ENCODE measurements around the gene SH3TC1. TPM values are rescaled to one million over a fixed set of nuclear protein-coding genes. Genes with fewer than 3 reads are reported as not detected.

SH3TC1 gene
- total RNA-seq, 1 donor from 2014 or later = 23.2 TPM

DNA sequence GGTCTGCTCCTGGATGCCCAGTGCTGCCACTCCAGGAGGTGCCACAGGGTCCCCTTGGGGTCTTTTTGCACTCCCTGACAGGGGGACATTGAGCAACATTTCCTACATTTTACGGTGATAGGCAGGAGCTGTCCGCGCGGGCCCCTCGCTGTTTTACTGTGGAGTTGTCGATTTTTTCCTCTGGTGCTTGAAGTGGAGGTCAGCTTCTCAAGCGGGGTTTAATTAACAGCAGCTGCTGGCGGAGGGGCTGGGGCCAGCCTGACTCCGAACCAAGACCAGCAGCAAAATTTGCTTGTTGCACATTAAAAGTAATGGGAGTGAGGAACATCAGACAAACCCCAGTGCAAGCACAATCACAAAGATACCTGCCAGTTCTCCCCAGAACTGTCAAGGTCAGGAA lies 13.2 kb upstream of the SH3TC1 start:
- TF ChIP-seq, protein P1, sequence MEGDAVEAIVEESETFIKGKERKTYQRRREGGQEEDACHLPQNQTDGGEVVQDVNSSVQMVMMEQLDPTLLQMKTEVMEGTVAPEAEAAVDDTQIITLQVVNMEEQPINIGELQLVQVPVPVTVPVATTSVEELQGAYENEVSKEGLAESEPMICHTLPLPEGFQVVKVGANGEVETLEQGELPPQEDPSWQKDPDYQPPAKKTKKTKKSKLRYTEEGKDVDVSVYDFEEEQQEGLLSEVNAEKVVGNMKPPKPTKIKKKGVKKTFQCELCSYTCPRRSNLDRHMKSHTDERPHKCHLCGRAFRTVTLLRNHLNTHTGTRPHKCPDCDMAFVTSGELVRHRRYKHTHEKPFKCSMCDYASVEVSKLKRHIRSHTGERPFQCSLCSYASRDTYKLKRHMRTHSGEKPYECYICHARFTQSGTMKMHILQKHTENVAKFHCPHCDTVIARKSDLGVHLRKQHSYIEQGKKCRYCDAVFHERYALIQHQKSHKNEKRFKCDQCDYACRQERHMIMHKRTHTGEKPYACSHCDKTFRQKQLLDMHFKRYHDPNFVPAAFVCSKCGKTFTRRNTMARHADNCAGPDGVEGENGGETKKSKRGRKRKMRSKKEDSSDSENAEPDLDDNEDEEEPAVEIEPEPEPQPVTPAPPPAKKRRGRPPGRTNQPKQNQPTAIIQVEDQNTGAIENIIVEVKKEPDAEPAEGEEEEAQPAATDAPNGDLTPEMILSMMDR (IDR thresholded peaks at IDR 0.05; ENCODE audit: unreplicated experiment) = no peak
- H3K9me3 Mint-ChIP-seq = no peaks in the 10 kb centered on the region
- no peaks in the 10 kb centered on the region for H3K27me3 Mint-ChIP-seq (ENCODE audit: low read depth)
- peaks cover 38% of the 10 kb centered on the region for H3K4me1 Mint-ChIP-seq
- no peak for DNase-seq (ENCODE audit: low spot score in 2 of 2, unreplicated experiment in 2 of 2)
- H3K4me3 Mint-ChIP-seq = no peak overlapping the region
- H3K27ac Mint-ChIP-seq = peak overlapping the region; percentile 77
- H3K36me3 Mint-ChIP-seq = no peaks in the 10 kb centered on the region

DNA sequence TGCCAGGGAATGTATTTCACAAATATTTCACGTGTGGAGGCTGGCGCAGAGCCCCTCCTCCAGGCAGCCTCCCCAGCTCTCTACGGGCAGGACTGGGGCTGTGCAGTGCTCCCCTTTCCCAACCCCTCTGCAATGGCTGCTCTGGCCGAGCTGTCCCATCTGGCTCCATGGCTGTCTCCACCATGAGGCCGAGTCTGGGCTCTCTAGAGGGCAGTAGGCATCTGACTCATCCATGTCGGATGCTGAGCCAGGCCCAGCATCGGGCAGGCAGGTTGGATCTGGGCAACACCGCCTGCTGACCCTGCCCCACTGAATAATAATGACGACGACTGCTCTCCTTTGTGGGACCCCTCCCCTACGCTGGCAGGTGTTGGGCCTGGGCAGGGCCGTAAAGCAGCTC lies 11.0 kb upstream of the SH3TC1 start:
- Mint-ChIP-seq H3K27me3 (ENCODE audit: low read depth) (no peaks in the 10 kb centered on the region), H3K36me3 (no peaks in the 10 kb centered on the region), H3K27ac (no peak overlapping the region), H3K4me3 (no peak overlapping the region), H3K9me3 (no peaks in the 10 kb centered on the region), H3K4me1 (peaks cover 36% of the 10 kb centered on the region)
- DNase-seq (ENCODE audit: low spot score in 2 of 2, unreplicated experiment in 2 of 2) = no peak
- TF ChIP-seq, protein P1 (IDR thresholded peaks at IDR 0.05; ENCODE audit: unreplicated experiment) = no peak

DNA sequence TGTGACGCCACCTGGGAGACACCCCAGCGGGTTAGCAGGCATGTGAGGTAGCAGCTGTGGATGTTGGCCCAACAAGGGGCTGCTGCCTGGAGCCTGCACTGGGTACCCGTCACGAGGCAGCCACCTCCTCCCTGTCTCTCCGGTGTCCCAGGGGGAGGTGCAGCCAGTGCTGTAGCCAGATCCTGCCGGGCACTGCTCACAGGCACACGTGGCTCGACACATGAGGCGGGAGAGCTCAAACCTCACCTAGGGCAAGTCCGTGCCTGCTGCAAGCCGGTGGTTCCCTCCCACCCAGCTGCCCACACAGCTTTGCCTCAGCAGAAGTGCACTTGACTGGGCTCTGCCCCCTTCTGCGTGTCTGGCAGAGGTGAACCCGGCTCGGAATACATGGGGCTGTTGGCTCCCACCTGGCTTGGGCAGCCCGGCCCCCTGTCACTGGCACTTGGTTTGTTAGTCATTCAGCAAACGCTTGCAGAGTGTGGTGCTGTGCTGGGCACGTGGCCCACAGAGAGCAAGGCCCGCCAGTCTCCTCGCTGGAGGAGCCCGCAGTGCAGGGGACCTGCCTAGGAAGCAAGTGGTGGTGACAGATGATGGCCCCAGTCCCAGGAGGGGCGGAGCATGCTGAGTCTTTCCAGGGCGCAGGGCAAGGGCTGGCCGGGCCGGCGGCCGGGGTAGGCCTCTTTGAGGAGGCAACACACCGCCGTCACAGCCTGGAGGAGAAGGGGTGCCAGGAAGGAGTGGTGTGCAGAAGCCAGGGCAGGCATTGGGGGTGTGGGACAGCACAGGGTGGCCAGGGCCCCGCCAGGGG lies 10.1 kb upstream of the SH3TC1 start:
- Mint-ChIP-seq H3K27ac (no peak overlapping the region), H3K9me3 (no peaks in the 10 kb centered on the region), H3K36me3 (no peaks in the 10 kb centered on the region), H3K4me1 (peaks cover 31% of the 10 kb centered on the region), H3K4me3 (no peak overlapping the region), H3K27me3 (ENCODE audit: low read depth) (no peaks in the 10 kb centered on the region)
- TF ChIP-seq, protein P1 (IDR thresholded peaks at IDR 0.05; ENCODE audit: unreplicated experiment) = no peak
- DNase-seq (ENCODE audit: low spot score in 2 of 2, unreplicated experiment in 2 of 2) = no peak

DNA sequence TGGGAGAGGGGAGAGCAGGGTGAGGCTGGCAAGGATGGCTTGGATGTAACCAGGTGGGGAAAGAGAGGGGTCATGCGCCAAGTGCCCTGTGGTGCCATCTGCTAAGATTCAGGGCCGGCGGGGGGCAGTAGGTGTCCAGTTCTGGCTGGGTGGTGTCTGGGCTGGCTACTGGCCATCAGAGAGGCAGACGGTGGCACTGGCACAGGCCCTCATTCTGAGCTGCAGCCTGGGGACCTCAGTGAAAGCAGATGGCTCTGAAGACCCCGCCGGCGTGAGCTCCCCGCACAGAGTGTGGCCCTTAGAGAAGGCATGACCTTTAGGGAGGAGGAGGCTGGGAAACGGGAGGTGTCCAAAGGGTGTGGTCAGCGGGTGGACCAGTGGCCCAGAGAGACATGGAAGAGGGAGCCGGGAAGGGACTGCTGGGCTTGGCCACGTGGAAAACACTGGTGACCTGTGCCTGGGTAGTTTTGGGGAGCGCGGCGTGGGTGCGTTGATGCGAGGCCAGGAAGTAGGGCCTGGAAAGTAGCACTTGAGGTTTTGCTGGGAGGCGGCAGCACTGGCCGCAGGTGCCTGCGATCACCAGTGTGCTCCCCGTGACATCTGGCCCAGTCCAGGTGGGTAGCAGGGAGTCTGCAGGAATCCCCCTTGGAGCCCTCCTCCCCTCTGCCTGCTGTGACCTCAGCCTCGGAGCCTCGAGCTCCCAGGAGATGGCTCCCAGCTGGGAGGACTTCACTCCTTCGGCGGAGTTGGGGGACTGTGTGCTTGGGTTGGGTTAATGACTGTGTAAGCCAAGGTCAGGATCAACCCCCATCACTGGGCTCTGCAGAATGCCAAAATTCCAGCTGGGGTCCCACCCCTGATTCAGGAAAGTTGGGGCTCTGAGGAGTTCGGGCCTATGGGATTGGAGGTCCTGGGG lies 9.3 kb upstream of the SH3TC1 start:
- Mint-ChIP-seq H3K9me3 (no peaks in the 10 kb centered on the region), H3K36me3 (no peaks in the 10 kb centered on the region), H3K27me3 (ENCODE audit: low read depth) (no peaks in the 10 kb centered on the region), H3K4me3 (no peak overlapping the region), H3K4me1 (peaks cover 32% of the 10 kb centered on the region), H3K27ac (no peak overlapping the region)
- no peak for DNase-seq (ENCODE audit: low spot score in 2 of 2, unreplicated experiment in 2 of 2)
- TF ChIP-seq, protein P1 (IDR thresholded peaks at IDR 0.05; ENCODE audit: unreplicated experiment) = no peak

DNA sequence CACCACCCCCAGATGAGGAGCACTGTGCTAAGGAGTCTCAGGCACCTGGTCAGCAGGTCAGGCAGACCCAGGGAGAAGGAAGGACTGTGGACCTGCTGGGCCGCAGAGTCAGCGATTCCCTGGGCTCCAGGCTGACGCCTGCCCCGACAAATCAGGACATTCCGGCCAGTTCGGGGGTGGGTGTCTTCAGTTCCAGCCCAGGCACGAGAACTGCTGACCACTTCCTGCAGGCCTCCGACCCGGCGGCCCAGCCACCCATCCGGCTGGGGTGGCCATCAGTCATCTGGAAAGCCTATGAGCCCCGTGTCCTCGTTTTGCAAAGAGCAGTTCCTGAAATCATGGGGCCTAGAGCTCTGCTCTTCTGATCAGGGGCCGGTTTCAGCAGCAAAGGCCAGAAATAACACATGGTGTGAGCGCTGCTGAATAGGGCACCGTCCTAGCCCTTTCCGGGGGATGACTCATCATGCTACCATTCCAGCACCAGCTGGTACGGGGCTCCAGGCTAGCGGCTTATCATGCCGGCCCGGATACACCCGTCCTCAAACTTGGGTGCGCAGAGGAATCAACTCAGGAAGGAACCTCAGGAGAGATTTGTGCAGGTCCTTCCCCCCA lies 7.8 kb upstream of the SH3TC1 start:
- Mint-ChIP-seq H3K4me1 (peaks cover 22% of the 10 kb centered on the region), H3K9me3 (no peaks in the 10 kb centered on the region), H3K36me3 (no peaks in the 10 kb centered on the region), H3K27me3 (ENCODE audit: low read depth) (no peaks in the 10 kb centered on the region), H3K4me3 (no peak overlapping the region), H3K27ac (no peak overlapping the region)
- DNase-seq (ENCODE audit: low spot score in 2 of 2, unreplicated experiment in 2 of 2) = no peak
- TF ChIP-seq, protein P1 (IDR thresholded peaks at IDR 0.05; ENCODE audit: unreplicated experiment) = no peak
